Measurements from ENCODE around the gene GPR183.

GPR183 gene

DNA sequence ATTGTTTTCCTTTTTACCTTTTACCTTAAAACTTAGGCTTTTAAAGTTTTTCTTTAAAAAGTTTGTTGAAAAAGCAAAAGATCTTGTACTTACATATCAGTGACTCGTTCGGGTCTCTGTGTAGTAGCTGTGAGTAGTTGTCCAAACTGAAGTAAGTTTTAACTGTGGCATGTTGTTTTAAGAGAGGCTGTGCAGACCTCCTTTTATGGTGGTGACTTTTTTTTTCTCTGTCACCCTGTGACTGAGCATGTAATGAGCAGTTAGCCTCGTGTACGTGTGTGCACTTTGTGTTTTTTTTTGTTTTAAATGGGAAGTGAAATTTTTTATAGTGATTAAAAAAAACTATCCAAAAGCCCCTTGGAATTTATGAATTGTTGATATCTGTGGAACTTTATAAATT is at the start of gene GPR183:
TSS of gene GPR183 (minus strand) at position 153 of the 400 bp plus-strand sequence. CDS start 11,254 bp downstream, outside the sequence.
- DNase-seq (ENCODE audit: low read depth): no peak

GRCh38 chr13:99356262-99357091 is 49.3 kb upstream of the GPR183 start:
- peak; percentile 57 for DNase-seq (ENCODE audit: low read depth)

- no peak for DNase-seq (ENCODE audit: low read depth)
Measured at GRCh38 chr13:99356012-99356261, 48.7 kb upstream of the GPR183 start.

GRCh38 chr13:99355267-99356011 is 48.2 kb upstream of the GPR183 start:
- no peak for DNase-seq (ENCODE audit: low read depth)

GRCh38 chr13:99354371-99354951 is 47.3 kb upstream of the GPR183 start:
- no peak for DNase-seq (ENCODE audit: low read depth)

DNA sequence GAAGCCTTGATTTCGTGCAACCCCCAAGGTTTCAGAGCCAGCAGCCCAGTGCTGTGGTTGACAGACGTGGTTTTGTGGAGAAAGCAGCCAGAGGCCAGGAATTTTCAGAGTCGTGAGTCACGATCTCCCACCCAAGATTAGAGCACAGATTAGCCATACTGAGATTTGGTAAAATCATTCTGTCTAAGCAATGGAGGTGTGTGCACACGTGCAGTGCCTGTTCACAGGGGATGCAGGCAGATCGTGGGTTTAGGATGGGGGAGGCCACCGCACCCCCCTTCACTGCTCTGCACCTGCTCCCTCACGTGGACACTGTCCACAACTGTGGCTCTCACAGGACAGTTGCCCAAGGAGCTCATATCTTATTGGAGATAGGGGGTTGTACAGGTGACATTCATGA is 46.6 kb upstream of the GPR183 start:
- DNase-seq (ENCODE audit: low read depth): no peak

DNA sequence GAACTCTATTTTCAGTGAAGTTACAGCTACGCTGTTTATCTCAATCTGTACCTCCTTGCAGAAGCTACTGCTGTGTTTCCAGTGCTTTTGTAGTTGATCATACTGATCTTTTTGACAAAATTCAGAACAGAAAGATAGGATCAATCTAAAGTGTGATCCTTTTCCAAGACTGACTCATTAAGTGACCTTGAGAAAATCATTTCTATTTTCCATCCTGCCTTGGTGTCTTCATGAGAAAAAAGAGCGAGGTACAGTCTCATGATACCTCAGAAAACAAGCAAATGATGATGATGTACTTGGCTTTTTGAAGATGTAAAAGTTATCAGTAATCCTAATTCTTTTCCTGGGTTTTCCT is 46.0 kb upstream of the GPR183 start:
- no peak for DNase-seq (ENCODE audit: low read depth)

- no peak for DNase-seq (ENCODE audit: low read depth)
Measured at GRCh38 chr13:99352351-99353245, 45.4 kb upstream of the GPR183 start.

DNA sequence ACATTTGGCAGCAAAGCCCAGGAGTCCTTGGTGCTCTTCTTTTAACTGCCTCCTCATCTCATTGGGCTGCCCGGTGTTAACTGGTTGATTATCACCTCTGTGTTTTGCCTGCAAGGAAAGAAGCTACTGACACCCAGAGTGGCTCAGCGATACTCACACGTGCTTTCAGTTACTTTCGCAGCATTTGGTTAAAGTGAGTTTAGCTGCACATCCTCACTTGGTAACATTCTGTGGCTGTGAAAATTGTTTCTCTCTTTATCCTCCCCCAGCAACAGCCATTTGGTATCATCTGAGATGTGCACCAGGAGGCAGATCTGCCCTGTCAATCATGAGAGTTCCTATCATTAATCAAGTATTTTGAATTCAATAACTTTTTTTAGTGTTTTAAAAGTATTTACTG is 44.6 kb upstream of the GPR183 start:
- no peak for DNase-seq (ENCODE audit: low read depth)

DNA sequence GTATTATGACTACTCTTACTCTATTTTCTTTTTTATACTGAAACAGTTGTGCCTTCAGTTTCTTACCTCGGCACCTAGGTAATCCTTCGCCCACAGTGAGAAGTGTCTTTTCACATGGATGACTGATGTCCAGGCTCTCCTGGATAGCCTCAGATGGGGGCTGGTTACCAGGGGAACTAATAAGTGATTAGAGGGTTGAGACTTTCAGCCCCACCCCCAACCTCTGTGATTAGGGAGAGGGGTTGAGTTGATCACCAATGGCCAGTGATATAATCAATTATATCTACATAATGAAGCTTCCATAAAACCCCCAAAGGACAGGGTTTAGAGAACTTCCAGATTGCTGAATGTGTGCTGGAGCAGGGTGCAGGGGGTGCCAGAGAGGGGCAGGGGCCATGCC is 43.0 kb upstream of the GPR183 start:
- DNase-seq (ENCODE audit: low read depth): no peak

GRCh38 chr13:99347911-99348451 is 40.8 kb upstream of the GPR183 start:
- DNase-seq (ENCODE audit: low read depth): no peak

GRCh38 chr13:99347335-99347878 is 40.2 kb upstream of the GPR183 start:
- no peak for DNase-seq (ENCODE audit: low read depth)

DNA sequence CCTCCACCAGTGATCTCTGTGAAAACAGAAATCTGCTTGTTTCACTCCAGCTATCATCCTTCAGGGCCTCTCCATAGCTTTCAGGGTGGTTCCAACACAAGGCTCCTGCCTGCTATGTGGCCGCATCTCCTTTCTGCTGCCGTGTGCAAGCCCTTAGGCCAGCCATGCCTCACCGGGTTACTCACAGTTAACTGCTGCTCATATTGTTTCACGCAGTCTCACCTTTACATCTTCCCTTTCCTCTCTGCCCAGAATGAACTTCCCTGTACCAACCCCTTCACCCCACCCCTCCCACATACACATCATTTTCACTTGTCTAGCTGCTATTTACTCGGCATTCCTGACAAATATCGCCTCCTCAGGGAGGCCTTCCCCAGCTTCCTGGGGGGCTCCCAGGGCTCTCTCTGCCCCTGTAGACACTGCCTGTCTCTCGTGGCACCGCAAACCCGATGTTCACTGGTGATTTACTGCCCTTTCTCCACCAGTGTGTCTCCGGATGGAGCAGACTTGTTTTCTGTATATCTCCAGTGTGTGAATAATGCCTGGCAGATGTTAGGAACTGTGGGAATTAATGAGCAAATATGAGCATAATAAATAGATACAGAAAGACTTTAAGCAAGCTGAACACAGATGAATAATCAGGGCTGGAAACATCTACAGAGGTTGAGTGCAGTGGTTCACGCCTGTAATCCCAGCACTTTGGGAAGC is 39.3 kb upstream of the GPR183 start:
- DNase-seq (ENCODE audit: low read depth): no peak

- DNase-seq (ENCODE audit: low read depth): no peak
Measured at GRCh38 chr13:99345345-99345744, 38.1 kb upstream of the GPR183 start.

- no peak for DNase-seq (ENCODE audit: low read depth)
Measured at GRCh38 chr13:99344610-99345208, 37.5 kb upstream of the GPR183 start.

GRCh38 chr13:99342723-99343315 is 35.6 kb upstream of the GPR183 start:
- DNase-seq (ENCODE audit: low read depth): no peak

DNA sequence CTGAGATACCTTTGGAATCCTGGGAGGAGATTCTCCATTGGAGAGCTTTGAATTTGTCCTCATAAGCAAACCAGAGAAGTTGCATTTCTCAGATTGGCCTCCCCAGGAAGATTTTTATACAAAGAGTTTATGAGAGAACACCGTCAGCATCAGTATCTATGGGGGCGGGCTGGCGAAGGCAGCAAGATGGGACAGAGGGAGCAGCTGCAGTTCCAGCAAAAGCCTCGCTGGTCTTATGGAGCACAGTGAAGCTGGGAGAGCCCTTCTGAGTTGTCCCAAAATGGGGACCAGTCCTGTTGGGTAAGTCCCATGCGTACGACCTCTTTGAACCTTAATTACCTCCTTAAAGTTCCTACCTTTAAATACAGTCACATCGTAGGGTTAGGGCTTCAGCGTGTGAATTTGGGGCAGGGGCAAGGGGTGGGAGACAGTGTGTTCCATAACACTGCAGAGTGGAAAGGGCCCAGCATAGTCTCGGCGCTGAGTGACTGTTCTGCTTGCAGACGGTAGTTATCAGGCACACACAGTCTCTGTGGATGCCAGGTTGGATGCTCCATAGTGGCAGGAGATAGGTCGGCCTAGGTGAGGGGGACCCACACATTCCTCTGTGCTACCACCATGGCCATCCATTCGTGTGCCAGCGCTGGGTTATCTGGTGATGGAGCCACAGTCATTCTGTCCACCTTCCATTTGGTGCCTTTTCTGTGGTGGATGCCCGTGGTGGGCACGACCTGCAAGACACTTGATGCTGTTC is 34.9 kb upstream of the GPR183 start:
- no peak for DNase-seq (ENCODE audit: low read depth)

DNA sequence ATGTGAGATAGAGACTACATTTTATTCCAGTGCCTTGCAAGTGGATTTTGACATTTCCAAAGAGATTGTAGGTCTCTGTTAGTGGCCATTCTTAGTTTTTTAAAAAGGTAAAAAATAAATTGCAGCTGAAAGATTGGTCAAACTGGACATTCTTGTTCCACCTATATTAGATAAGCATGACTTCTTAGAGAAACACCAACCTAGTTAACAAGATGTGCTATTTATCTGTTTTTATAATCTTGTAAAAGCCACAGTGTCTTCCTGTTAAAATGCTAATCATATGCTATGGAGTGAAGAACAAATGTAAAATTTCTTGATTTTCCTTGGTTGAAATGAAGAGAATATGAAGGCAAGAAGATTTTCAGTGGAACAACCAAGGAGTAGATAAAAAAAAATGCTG is 33.4 kb upstream of the GPR183 start:
- no peak for DNase-seq (ENCODE audit: low read depth)

- DNase-seq (ENCODE audit: low read depth): no peak
Measured at GRCh38 chr13:99339736-99340397, 32.7 kb upstream of the GPR183 start.

All from fibroblast of the conjunctiva (primary cell).